Measurements from ENCODE around the gene SALL4. TPM values are rescaled to one million over a fixed set of nuclear protein-coding genes. Genes with fewer than 3 reads are reported as not detected.
"Not testable (repeated sequence)": the region's sequence is repeated elsewhere in the genome, so short reads cannot be mapped to it uniquely, and the experiment has no call there.

Gene SALL4
- total RNA-seq, 4 donors from 2014 or later: 0.14 TPM; not detected in 3

DNA sequence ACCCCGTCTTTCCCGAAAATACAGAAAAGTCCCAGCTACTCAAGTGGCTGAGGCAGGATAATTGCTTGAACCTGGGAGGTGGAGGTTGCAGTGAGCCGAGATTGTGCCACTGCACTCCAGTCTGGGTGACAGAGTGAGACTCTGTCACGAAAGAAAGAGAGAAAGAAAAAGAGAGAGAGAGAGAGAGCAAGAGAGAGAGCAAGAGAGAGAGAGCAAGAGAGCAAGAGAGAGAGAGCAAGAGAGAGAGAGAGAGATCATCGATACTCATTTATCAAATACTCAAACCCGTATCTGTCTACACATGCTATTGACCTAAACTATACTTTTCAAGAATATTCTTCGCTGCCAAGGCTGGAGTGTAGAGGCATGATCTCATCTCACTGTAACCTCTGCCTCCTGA, 28.2 kb upstream of the SALL4 start:
- H3K27ac ChIP-seq: no peak overlapping the region
- no peaks in the 10 kb centered on the region for H3K36me3 ChIP-seq
- no peaks in the 10 kb centered on the region for H3K9me3 ChIP-seq
- in situ Hi-C loops (cut with MboI; ENCODE audit: low pct_ligation_motif_present in 1 of 4, low pct_unique_long_range_greater_than_20kb in 1 of 4, low sequenced_read_pairs in 3 of 4): no loop called here
- 85 to 90% methylated on average over 7 of the region's 7 CpGs for WGBS, 2 donors (ENCODE audit: low coverage in 1 of 2)
- TF ChIP-seq, protein P1, sequence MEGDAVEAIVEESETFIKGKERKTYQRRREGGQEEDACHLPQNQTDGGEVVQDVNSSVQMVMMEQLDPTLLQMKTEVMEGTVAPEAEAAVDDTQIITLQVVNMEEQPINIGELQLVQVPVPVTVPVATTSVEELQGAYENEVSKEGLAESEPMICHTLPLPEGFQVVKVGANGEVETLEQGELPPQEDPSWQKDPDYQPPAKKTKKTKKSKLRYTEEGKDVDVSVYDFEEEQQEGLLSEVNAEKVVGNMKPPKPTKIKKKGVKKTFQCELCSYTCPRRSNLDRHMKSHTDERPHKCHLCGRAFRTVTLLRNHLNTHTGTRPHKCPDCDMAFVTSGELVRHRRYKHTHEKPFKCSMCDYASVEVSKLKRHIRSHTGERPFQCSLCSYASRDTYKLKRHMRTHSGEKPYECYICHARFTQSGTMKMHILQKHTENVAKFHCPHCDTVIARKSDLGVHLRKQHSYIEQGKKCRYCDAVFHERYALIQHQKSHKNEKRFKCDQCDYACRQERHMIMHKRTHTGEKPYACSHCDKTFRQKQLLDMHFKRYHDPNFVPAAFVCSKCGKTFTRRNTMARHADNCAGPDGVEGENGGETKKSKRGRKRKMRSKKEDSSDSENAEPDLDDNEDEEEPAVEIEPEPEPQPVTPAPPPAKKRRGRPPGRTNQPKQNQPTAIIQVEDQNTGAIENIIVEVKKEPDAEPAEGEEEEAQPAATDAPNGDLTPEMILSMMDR (IDR thresholded peaks at IDR 0.05): no peak
- TF ChIP-seq EP300 (IDR thresholded peaks at IDR 0.05; ENCODE audit: low read depth): no peak
- no peak for TF ChIP-seq POLR2AphosphoS5 (IDR thresholded peaks at IDR 0.05)
- TF ChIP-seq POLR2A (IDR thresholded peaks at IDR 0.05): no peak
- no peaks in the 10 kb centered on the region for H3K27me3 ChIP-seq
- no peak for DNase-seq
- intact Hi-C loops (cut with DNase I; ENCODE audit: low total_unique reads): no loop called here
- no peaks in the 10 kb centered on the region for H3K4me1 ChIP-seq
- H3K4me3 ChIP-seq: no peak overlapping the region

DNA sequence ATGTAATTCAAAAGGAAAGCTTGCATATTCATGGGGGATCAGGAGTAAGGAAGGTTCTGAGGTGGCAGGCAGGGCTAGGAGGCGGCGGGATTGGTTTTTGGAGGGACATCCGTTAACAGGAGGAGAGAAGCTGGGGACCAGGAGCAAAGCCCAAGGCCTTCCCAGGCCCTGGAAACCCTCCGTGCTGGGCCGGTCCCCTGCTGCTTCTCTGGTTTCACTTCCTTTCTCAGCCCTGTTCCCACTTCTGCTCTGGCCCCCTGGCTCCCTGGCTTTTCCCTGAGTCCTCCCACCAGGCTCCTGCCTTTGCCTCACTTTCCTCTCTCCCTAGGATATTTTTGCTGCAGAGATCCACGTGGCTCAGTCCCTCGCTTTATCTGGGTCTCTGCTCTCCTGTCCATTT, 26.4 kb upstream of the SALL4 start:
- 74 to 86% methylated on average over 7 of the region's 7 CpGs for WGBS, 2 donors (ENCODE audit: low coverage in 1 of 2)
- H3K9me3 ChIP-seq: no peaks in the 10 kb centered on the region
- H3K27ac ChIP-seq: no peak overlapping the region
- H3K4me1 ChIP-seq: no peaks in the 10 kb centered on the region
- intact Hi-C loops (cut with DNase I; ENCODE audit: low total_unique reads): no loop called here
- in situ Hi-C loops (cut with MboI; ENCODE audit: low pct_ligation_motif_present in 1 of 4, low pct_unique_long_range_greater_than_20kb in 1 of 4, low sequenced_read_pairs in 3 of 4): no loop called here
- no peaks in the 10 kb centered on the region for H3K36me3 ChIP-seq
- TF ChIP-seq POLR2AphosphoS5 (IDR thresholded peaks at IDR 0.05) (no peak), EP300 (IDR thresholded peaks at IDR 0.05; ENCODE audit: low read depth) (no peak), POLR2A (IDR thresholded peaks at IDR 0.05) (no peak)
- TF ChIP-seq, protein P1 (IDR thresholded peaks at IDR 0.05): no peak
- DNase-seq: no peak
- no peaks in the 10 kb centered on the region for H3K27me3 ChIP-seq
- no peak overlapping the region for H3K4me3 ChIP-seq

DNA sequence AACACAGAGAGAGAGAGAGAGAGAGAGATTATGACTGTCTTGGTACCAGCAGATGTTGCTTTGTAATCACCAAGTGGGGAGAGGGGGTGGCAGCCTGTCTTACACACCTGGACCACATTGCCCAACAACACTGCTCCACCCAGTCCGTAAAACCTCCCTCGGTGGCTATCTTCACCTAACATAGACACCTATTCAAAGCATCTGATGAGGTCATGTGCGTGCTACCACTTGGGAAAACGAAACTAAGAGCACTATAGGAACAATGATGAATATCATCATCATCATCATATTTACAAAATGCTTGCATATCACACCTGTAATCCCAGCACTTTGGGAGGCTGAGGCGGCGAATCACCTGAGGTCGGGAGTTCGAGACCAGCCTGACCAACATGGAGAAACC, 24.1 kb upstream of the SALL4 start:
- 77% methylated on average over 8 of the region's 8 CpGs; no CpG with 5 or more reads in 1 of the 2 donors for WGBS, 2 donors (ENCODE audit: low coverage in 1 of 2)
- intact Hi-C loops (cut with DNase I; ENCODE audit: low total_unique reads): no loop called here

DNA sequence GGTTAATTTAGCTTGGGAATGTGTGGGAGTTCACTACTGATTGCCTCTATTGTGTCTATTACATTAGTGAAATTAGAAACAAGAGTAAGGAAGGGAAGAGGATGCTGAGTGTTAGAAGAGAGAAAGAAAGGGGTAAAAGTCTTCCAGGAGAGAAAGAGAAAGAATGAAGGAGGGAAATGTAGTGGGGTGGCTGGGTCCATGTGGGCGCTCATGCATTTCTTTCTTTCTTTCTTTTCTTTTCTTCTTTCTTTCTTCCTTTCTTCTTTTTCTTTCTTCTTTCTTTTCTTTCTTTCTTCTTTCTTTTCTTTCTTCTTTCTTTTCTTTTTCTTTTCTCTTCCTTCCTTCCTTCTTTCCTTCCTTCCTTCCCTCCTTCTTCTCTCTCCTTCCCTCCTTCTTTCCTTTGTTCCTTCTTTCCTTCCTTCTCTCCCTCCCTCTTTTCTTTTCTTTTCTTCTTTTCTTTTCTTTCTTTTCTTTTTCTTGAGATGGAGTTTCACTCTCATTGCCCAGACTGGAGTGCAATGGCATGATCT, 16.2 kb upstream of the SALL4 start:
- Histone ChIP-seq H3K4me3 (no peak overlapping the region), H3K27me3 (no peaks in the 10 kb centered on the region), H3K36me3 (no peaks in the 10 kb centered on the region), H3K4me1 (no peaks in the 10 kb centered on the region), H3K9me3 (no peaks in the 10 kb centered on the region), H3K27ac (no peak overlapping the region)
- in situ Hi-C loops (cut with MboI; ENCODE audit: low pct_ligation_motif_present in 1 of 4, low pct_unique_long_range_greater_than_20kb in 1 of 4, low sequenced_read_pairs in 3 of 4) (no loop called here), intact Hi-C loops (cut with DNase I; ENCODE audit: low total_unique reads) (no loop called here)
- no peak for DNase-seq
- TF ChIP-seq, protein P1 (IDR thresholded peaks at IDR 0.05): no peak
- no peak for TF ChIP-seq POLR2A (IDR thresholded peaks at IDR 0.05)
- TF ChIP-seq EP300 (IDR thresholded peaks at IDR 0.05; ENCODE audit: low read depth): no peak
- no peak for TF ChIP-seq POLR2AphosphoS5 (IDR thresholded peaks at IDR 0.05)
- WGBS, 2 donors (ENCODE audit: low coverage in 1 of 2): 57 to 100% methylated on average over 1 of the region's 1 CpG

More for the DNA sequence above, 24.1 kb upstream of the SALL4 start:
- H3K4me1 ChIP-seq: no peaks in the 10 kb centered on the region
- H3K4me3 ChIP-seq: no peak overlapping the region
- H3K9me3 ChIP-seq: no peaks in the 10 kb centered on the region
- H3K36me3 ChIP-seq: no peaks in the 10 kb centered on the region
- in situ Hi-C loops (cut with MboI; ENCODE audit: low pct_ligation_motif_present in 1 of 4, low pct_unique_long_range_greater_than_20kb in 1 of 4, low sequenced_read_pairs in 3 of 4): no loop called here
- DNase-seq: no peak
- H3K27me3 ChIP-seq: no peaks in the 10 kb centered on the region
- no peak overlapping the region for H3K27ac ChIP-seq
- TF ChIP-seq POLR2A (IDR thresholded peaks at IDR 0.05): no peak
- TF ChIP-seq EP300 (IDR thresholded peaks at IDR 0.05; ENCODE audit: low read depth): no peak
- no peak for TF ChIP-seq POLR2AphosphoS5 (IDR thresholded peaks at IDR 0.05)
- TF ChIP-seq, protein P1 (IDR thresholded peaks at IDR 0.05): no peak

DNA sequence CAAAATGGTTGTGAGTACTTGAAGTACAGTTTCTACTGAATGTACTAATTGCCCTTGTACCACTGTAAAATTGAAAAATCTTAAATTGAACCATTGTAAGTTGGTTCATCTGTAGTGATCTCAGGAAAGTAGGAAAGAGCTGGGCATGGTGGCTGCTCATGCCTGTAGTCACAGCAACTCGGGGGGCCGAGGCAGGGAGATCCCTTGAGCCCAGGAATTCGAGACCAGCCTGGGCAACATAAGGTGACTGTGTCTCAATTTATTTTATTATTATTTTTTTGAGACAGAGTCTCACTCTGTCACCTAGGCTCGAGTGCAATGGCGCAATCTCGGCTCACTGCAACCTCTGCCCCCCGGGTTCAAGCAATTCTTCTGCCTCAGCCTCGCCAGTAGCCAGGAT, 14.5 kb upstream of the SALL4 start:
- in situ Hi-C loops (cut with MboI; ENCODE audit: low pct_ligation_motif_present in 1 of 4, low pct_unique_long_range_greater_than_20kb in 1 of 4, low sequenced_read_pairs in 3 of 4); H3K27me3 ChIP-seq; DNase-seq; H3K27ac ChIP-seq; H3K4me1 ChIP-seq; H3K9me3 ChIP-seq; H3K4me3 ChIP-seq; H3K36me3 ChIP-seq: not testable (repeated sequence)
- intact Hi-C loops (cut with DNase I; ENCODE audit: low total_unique reads): loop anchor here (1.0 kb wide), 1 partner anchor 45 kb away; no protein-coding TSS in a partner anchor
- WGBS, 2 donors (ENCODE audit: low coverage in 1 of 2): 73 to 77% methylated on average over 7 to 8 of the region's 8 CpGs

Measured in transverse colon (tissue), 4 donors.